Calu3 (cell line): ENCODE results near the gene ARHGEF40. TPM values are rescaled to one million over a fixed set of nuclear protein-coding genes. Genes with fewer than 3 reads are reported as not detected.

Experiments
- BruUV-seq: library from RNA; stranded (reverse); fragments of 400-500 nt; replicated peaks from 2 replicates; lab custom pipeline; 2021; lab: Mats Ljungman, UMichigan
- CTCF ChIA-PET: fragments of 300-600 bp; sonication (Branson Sonifier 250); formaldehyde crosslinking; loops from one replicate; lab custom pipeline; 2022; ENCODE audit warnings: antibody characterized with exemption; lab: Charles Lee
- DNase-seq: peaks from one replicate; pipeline ENCODE4 v3.0.0; 2022
- H3K27ac Mint-ChIP-seq: one replicate; pipeline ENCODE4 v1.8.0; 2022; ENCODE audit warnings: mixed read lengths; ENCODE audit not compliant: unreplicated experiment
- H3K27me3 Mint-ChIP-seq: one replicate; pipeline ENCODE4 v1.8.0; 2022; ENCODE audit warnings: mixed read lengths; ENCODE audit not compliant: unreplicated experiment
- H3K36me3 Mint-ChIP-seq: one replicate; pipeline ENCODE4 v1.8.0; 2022; ENCODE audit warnings: mild to moderate bottlenecking, moderate library complexity, mixed read lengths; ENCODE audit not compliant: insufficient read depth, unreplicated experiment
- H3K4me1 Mint-ChIP-seq: one replicate; pipeline ENCODE4 v1.8.0; 2022; ENCODE audit warnings: mild to moderate bottlenecking, low read depth, mixed read lengths; ENCODE audit not compliant: unreplicated experiment
- H3K4me3 Mint-ChIP-seq: one replicate; pipeline ENCODE4 v1.8.0; 2022; ENCODE audit warnings: mild to moderate bottlenecking, low read depth, moderate library complexity, mixed read lengths; ENCODE audit not compliant: unreplicated experiment
- H3K9me3 Mint-ChIP-seq: one replicate; pipeline ENCODE4 v1.8.0; 2022; ENCODE audit warnings: low read depth, mixed read lengths; ENCODE audit not compliant: unreplicated experiment
- CTCF ChIP-seq: fragments of 200-600 bp; IDR thresholded peaks from one replicate; pipeline ENCODE4 v1.8.0; 2022; ENCODE audit warnings: antibody characterized with exemption; ENCODE audit not compliant: unreplicated experiment
- intact Hi-C: fragments of 100-400 bp; cut with micrococcal nuclease; formaldehyde crosslinking; loops from one replicate; pipeline ENCODE4 v1.10.0; 2022; ENCODE audit not compliant: unreplicated experiment
- total RNA-seq: library from RNA; stranded (reverse); gene quantifications from 2 replicates; pipeline ENCODE4 v1.2.3, GENCODE V29; 2022

The ARHGEF40 gene
- total RNA-seq, 1 experiment from 2014 or later = 16.8 TPM

- peak within 1 kb of the TSS; percentile 71 for H3K4me3 Mint-ChIP-seq
- peak within 1 kb of the TSS; percentile 52 for H3K27ac Mint-ChIP-seq
- H3K4me1 Mint-ChIP-seq = peaks cover 35% of the 10 kb centered on the region
- BruUV-seq = no TSS peak
- H3K36me3 Mint-ChIP-seq = peaks cover 28% of the 10 kb centered on the region
- peak; percentile 37 for DNase-seq
- no peak for TF ChIP-seq CTCF
- no peaks in the 10 kb centered on the region for H3K27me3 Mint-ChIP-seq
- H3K9me3 Mint-ChIP-seq = no peaks in the 10 kb centered on the region
- CTCF ChIA-PET = interaction anchor here (0.6 to 1.1 kb wide), 2 partner anchors 27 to 83 kb away, joined by 3 to 6 read pairs; no protein-coding TSS in a partner anchor
- intact Hi-C loops = no loop called here
Observed at GRCh38 chr14:21098076-21098891, 28.2 kb downstream of the ARHGEF40 start, which contains the start of gene ZNF219. Gene ZNF219 (minus strand): TSS chr14:21098655. CDS start chr14:21093591, 5,064 bp downstream.

- Mint-ChIP-seq H3K9me3 (no peaks in the 10 kb centered on the region), H3K27me3 (no peaks in the 10 kb centered on the region), H3K4me3 (peak overlapping the region; percentile 71), H3K4me1 (peaks cover 40% of the 10 kb centered on the region), H3K27ac (peak overlapping the region; percentile 52), H3K36me3 (peaks cover 29% of the 10 kb centered on the region)
- intact Hi-C loops = no loop called here
- DNase-seq = no peak
- BruUV-seq = no TSS peak
- TF ChIP-seq CTCF = no peak
- CTCF ChIA-PET = no interaction called here
Observed at GRCh38 chr14:21098892-21099595, 28.9 kb downstream of the ARHGEF40 start.

- Mint-ChIP-seq H3K9me3 (no peaks in the 10 kb centered on the region), H3K27ac (no peak overlapping the region), H3K27me3 (no peaks in the 10 kb centered on the region), H3K4me3 (peak overlapping the region; percentile 71), H3K4me1 (peaks cover 44% of the 10 kb centered on the region), H3K36me3 (peaks cover 33% of the 10 kb centered on the region)
- DNase-seq = no peak
- BruUV-seq = no TSS peak
- intact Hi-C loops = no loop called here
- CTCF ChIA-PET = interaction anchor here (0.6 kb wide), 1 partner anchor 33 kb away, joined by 3 read pairs; no protein-coding TSS in a partner anchor
- no peak for TF ChIP-seq CTCF
Observed at GRCh38 chr14:21099596-21099985, 29.5 kb downstream of the ARHGEF40 start.

- peaks cover 33% of the 10 kb centered on the region for H3K36me3 Mint-ChIP-seq
- no peak for DNase-seq
- H3K4me1 Mint-ChIP-seq = peaks cover 48% of the 10 kb centered on the region
- H3K27me3 Mint-ChIP-seq = no peaks in the 10 kb centered on the region
- H3K9me3 Mint-ChIP-seq = no peaks in the 10 kb centered on the region
- no peak for TF ChIP-seq CTCF
- intact Hi-C loops = no loop called here
- H3K4me3 Mint-ChIP-seq = no peak within 1 kb of the TSS
- BruUV-seq = no TSS peak
- H3K27ac Mint-ChIP-seq = no peak within 1 kb of the TSS
- CTCF ChIA-PET = interaction anchor here (0.6 to 0.9 kb wide), 2 partner anchors 8 to 42 kb away, joined by 3 read pairs; no protein-coding TSS in a partner anchor
Observed at GRCh38 chr14:21100931-21101330, 30.8 kb downstream of the ARHGEF40 start, which contains the start of gene TMEM253. Gene TMEM253 (plus strand): TSS chr14:21101066. CDS start chr14:21101344, 278 bp downstream.
